ENCODE measurements around the gene PEX11B. TPM values are rescaled to one million over a fixed set of nuclear protein-coding genes. Genes with fewer than 3 reads are reported as not detected.

The PEX11B gene
- polyA plus RNA-seq, 3 donors = 49.4 to 59.3 (median 56.8) TPM

DNA sequence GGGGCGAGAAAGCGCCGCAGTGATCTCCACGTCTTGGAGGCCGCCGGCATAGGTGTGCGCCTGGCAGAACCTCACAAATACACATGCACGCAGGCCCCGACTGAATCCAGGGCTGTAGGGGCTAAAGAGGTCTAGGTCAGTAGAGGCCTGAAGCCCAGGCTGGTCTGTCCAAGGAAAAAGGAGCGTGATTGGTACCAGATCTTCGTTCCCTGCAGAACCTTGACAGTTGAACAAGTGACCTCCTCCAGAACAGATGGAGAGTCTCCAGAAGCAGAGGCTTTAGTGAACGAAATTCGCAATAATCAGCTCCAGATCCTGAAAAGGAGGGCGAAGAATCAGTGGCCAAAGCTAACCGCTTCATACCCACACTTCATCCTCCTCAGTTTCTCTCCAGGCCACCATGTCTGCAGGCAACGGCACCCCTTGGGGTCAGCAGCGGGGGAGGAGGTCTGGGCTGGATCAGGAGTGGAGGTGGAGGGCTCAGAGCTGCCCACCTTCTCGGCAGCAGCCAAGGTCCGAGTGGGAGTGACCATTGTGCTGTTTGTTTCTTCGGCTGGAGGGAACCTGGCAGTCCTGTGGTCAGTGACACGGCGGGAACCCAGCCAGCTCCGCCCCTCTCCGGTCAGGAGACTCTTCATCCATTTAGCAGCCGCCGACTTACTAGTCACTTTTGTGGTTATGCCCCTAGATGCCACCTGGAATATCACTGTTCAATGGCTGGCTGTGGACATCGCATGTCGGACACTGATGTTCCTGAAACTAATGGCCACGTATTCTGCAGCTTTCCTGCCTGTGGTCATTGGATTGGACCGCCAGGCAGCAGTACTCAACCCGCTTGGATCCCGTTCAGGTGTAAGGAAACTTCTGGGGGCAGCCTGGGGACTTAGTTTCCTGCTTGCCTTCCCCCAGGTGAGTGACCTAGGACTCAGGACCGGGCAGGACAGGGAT is 749 bp upstream of the PEX11B start:
- no peak for DNase-seq

DNA sequence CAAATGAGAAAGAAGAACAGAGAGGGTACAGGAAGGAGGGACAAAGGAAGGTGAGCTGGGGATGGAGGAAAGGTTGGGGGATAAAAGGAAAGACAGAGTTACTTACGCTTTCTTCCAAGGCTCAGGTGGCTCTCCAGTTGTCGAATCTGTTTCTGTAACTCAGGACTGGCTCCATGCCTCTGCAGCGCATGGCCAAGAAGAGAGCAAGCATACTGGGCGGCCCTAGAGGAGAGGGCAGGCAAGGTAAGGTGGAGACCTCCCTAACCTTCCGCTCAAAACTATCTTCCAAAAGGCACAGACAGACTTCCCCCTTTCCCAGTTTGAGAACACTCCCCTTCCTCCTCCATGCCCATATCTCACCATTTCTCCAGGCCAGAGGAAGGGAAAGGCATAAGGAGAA is 922 bp downstream of the PEX11B start:
- no peak for DNase-seq

DNA sequence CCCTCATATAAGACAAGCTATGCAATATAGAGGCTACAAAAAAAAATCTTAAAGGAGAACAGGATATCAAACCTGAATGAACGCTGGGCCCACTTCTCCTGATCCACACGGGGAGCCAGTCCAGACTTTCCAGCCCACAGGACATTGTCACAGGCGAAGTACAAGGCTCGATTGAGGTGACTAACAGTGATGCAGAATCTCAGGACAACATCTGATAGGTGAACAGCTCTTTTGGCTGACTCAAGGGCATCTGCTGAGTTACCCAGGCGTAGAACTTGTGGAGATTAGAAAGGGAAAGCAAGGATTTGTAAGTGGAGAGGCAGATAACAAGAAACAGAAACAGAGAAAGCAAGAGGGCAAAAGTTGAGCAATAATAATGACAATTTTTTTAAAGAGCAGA is 1.8 kb downstream of the PEX11B start:
- DNase-seq = no peak

DNA sequence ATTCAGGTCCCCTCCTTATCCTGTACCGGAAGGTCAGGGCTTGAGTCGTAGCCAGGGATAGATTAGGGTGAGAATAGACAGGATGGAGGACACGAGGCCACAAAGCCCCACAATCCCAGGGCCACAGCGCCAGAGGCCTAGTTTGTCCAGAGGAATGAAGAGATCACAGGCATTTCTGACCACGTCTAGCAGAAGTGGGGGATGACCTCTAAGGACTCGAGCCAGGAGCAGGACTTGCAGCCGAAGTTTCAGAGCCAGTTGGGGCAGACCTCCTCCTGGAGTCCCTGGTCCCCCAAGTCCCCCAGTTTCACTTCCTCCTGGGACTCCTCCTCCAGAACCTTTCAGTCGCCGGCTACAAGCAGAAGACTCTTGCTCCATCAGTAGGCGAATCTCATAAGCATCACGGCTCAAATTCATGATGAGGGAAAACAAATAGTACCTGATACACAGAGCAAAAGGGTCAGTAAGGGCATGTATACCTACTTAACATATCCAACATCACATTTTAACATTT is 6.3 kb downstream of the PEX11B start:
- no peak for DNase-seq

DNA sequence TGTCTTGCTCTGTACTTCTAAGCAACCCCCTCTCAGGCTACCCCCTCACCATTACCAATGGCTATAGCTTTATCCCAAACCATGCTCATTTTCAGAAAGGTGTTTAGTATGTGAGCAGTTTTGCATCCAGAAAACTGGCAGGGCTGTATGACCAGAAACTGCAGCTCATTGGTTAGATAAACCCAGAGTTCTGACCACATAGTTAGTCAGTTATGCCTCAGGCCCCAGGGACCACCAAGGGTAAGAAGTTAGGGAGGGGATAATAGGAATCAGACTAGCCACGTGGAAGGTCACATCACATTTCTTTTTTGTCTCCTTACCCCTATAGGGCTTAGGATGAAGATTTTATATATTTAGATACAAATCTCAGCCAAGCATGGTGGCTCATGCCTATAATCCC is 9.9 kb downstream of the PEX11B start:
- DNase-seq = no peak

DNA sequence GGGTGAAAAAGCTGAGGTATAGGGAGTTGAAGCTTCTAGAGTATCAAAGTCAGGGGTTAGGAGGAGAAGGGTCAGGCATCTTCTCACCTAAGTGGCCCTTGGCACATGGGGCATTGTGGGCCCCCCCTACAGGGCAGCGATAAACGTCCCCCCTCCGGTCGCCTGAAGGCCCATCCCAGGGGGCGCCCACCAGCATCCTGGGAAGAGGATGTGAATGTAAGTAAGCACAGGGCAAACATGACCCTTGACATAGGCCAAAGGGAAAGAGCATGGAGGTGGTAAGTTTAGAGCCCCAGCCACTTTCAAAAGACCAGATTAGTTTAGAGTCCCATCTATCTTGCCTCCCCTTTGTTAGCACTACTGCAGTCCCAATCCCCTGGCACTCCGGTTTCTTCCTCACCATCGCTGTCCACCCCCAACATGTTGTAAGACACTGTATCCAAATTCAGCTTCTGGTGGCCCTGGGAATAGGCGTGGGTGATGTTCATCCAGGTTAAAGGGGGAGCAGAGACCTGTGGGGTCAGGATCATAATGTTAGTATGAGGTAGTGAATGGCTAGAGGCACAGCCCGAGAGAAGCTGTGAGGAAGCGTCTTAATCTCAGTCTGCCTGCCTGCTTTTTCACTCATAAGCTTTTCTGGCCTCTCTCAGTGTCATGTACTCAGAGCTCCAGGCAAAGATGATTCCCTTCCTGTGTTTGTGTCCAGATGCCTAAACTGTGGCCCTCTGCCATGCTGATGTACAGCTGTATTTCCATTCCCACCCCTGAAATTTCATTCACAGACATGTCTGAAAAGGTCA is 11.4 kb downstream of the PEX11B start:
- DNase-seq = no peak

DNA sequence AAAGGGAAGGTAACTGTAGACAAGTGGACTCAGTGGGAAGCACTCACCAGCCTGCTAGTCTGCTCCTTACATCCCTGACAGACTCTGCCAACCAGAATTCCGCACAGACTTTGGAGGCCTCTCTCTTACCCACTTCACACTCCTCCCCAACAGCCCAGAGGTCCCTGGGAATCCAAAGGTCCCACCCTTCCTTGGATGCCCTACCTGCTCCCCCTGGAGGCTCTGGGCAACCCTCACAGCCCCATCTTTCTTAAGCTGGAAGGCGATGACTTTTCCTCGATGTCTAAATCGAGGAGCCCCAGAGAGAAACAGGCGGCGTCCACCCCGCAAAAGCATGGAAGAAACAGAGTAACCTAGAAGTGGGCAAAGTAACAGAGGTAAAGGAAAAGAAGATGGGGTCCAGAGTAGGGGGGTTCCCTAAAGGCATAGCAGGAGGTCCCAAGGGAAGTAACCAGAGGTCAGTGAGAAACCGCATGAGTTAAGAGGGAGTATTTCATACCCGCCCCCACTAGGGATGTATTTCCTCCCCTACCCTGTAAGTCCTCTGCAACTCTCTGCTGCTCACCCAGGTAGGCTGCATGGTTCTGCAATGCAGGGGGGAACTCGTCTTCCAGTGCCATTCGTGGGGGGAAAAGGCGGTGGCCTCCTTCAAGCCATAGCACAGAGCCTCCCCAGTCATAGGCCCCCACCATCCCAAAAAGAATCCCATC is 17.1 kb downstream of the PEX11B start:
- no peak for DNase-seq

DNA sequence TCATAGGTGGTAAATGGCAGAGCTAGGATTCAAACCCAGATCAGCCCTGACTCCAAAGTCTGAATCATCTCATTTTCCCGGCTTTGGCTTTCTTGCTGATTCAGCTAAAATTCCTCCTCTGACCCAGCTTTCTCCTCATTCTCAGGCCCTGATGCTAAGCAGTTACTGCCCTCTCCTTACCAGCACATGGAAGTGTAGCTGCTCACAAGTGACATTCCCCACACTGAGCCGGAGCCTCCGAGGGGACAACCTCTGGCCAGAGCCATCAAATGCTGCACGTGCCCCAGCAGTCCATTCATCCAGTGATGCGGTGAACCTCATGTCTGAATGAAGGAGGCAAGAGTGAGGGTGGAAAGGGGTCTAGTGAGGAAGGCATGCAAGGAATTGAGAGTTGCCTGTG is 19.8 kb downstream of the PEX11B start:
- no peak for DNase-seq

DNA sequence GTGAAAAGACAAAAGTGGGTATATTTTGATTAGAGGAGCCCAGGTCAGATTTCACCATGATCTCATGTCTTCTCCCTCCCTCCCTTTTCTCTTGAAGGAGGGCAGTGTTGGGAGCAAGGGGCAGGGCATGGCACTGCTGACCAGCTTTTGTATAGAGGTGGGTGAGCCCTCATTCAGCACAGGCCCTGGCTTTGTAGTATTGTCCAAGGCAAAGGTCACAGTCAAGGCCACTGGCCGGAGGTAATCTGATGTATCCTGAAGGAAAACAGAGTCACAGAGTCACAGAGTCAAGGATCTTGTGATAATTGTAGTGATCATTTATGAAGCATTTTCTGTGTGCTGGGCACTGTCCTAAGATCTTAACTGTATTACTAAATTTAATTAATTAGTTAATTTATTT is 20.5 kb downstream of the PEX11B start:
- no peak for DNase-seq

DNA sequence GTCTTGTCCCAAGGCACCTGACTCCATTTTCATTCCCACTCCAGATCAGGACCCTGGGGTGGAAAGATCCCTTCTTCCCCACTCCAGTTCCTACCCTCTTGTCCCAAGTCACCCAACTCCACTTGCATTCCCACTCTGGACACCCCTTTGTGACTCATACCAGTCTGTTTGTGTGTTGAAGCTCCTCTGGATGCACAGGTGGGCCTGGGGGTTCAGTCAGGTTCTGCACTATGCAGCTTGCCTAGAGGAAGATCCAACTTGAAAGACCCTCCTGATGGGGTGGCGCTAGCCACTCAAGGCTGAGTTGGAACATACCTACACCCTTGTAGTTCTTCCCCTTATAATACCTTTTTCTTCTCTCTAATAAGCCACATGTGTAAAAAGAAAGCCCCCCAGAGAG is 23.0 kb downstream of the PEX11B start:
- no peak for DNase-seq

DNA sequence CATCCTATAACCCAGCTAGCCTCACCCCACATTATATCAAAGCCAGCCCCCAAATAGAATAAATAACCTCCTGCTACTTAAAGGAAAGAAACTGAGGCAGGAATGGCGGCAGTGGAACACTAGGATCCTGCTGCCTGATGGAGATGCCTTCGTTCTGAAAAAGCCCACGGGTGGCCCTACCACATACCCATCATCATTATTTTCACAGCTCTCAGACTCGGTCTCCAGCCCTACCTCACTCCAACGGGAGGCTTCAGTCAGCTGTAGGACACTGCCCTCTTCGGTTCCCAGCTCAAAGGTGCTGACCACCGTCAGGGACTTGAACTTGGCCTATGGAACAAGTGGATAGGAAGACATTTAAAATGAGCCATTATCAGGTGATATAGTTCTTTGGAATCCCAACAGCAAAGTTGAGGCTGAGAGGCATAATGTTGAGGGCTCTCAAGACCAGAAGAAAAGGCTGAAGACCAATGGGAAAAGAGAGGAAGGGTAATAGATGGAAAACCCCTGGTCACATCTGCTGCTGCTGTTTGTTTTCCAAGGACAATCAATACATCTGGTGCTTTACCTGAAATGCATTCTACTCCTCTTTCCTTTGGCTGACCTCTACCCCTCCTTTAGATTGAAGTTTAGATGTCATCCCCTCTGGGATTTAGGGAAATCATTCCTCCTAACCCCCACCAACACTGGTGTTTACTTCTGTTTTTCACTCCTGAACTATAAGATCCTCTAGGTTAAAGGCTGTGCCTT is 25.0 kb downstream of the PEX11B start:
- DNase-seq = no peak

DNA sequence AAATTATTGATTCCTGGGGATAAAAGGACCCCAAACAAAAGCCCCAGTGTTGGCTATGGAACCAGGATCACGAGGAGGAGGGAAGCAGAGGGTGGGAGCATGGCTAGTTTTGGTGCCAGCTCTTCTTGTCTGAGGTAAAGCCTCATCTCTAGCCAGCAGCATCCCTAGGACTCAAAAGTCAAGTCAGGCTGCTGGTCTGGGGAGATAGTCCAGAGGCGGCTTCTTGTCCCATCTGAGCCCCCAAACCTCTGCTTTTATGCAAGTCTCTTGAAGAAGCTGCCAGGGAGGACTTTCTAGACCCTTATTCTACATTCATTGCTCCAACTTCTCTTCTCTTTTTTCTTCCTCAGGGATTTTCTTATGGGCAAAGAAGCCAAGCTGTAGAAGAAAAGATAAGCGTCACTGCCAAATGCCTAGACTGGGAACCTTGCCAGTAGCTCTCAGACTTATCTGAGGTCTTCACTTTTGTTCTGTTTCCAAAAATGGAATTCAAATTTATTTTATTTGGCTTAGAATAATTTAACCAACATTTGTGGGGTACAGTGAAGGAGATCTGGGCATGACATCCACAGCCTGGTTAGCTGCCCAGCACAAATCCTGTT is 25.9 kb downstream of the PEX11B start:
- no peak for DNase-seq

DNA sequence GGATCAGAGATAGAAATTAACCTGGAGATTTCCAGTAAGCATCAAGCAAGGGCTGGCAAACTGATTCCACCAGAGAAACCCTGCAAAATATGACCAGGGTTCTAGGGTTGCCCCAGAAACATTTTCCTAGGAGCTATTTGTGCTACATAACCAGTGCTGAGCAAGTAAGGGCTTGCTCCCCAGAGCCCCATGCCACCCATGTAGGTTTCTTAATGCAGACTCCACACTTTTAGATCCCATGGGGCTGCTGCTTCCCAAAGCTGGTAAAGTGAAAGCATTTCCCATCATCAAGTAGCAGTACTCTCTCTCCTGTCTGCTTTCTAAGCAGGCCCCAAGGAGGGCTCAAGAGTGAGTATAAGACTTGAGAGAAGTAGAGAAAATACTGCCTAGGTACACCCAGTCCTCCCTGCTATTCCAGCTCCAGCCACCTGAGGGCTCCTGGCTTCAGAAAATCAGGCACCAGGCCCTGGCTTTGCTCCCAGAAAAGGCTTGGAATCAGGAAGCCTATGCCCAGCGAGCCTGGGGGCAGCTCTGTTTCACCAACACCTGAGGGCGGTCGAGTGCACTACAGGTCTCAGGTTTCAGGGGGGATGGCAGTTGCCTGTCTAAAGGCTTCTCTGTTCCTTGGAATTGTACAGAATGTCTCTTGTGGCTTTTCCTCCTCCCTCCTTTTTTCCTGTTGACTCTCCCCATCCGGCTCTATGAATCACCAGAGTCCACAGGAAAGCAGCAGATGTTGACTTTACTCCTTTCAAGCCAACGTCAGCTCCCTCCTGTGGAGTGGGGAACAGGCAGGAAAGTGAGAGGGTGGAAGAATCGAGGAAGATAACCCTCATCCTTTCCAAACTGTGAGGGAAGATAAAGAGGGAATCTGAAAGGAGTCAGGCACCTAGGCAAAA is 26.7 kb downstream of the PEX11B start:
- DNase-seq = peak; percentile 95

DNA sequence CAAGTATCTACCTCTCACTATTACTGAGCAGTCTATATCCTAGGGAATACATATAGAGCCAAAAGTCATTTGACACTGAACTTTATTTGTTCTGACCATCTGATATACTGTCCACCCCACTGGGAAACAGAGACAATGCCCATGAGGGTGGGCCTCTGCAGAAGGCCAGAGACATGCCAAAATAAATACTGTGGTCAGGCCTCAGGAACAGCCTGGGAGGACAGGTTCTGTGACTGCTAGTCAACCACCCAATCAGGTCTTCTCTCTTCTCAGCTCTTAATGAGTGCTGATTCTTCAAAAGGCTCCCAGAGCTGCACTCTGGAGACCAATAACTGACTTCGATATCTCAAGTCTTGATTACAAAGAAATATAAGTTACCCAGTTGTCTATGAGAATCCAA is 27.4 kb downstream of the PEX11B start:
- no peak for DNase-seq

DNA sequence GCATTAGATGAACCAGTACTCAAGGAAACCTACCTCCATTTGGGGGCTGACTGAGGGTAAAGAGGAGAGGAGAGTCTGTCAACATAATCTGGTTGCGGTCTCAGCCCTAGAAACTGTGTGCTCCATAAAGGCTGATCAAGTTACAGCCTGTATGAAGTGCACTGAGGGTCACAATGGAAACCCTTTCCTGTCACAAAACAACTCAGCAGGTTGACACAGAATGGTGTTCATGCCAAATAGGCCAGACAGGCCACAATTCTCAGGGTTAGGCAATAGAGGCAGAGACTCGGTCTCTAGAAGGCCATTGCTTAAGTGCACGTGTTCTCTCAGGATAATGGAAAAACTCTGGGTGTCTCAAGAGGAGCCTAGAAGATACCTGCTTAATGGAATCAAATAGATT is 28.8 kb downstream of the PEX11B start:
- no peak for DNase-seq

DNA sequence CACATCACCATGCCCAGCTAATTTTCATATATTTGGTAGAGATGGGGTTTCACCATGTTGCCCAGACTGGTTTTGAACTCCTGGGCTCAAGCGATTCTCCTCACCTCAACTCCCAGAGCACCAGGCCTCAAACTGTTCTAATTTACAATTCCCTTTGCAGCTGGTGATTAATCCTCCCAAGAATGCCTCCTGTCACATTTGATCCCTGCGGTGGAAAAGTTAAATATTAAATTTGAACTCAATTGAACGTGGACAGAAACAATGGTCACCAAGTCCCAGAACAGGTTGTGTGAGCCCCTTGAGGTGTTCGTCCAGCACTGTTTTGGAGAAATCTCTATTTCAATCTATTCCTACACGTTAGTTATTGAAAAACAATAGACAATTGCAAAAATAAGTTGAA is 30.9 kb downstream of the PEX11B start:
- peak; percentile 17 for DNase-seq

DNA sequence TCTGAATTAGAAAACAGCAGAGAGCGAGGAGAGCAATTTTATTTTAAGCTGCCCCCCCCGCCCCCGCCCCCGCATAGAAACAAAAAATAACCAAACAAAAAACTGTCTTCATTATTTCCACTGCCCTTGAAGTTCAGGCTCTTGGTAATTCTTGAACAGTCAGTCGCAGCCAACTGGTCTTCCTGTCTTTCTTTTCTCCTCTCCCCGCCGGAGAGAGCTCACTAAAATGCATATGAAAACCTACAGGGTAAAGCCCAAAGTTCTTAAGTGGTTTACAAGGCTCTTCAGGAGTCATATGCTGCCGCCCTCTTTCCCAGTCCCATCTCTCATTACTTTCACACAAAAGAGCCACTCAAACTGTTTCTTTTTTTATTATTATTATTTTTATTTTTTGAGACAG is 31.7 kb downstream of the PEX11B start:
- DNase-seq = no peak

DNA sequence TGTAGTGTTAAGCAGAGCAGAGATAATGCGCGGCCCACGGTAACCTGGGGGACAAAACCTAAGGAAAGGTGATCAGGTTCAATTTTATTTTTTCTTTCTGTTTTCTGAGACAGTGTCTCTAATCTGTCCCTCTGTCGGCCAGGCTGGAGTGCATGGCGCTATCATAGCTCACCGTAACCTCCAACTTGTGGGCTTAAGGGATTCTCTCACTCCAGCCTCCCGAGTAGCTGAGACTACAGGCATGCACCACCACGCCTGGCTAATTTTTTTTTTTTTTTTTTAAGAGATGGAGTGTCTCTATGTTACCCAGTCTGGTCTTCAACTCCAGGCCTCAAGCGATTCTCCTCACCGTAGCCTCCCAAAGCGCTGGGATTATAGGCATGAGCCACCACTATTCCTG is 32.1 kb downstream of the PEX11B start:
- no peak for DNase-seq

DNA sequence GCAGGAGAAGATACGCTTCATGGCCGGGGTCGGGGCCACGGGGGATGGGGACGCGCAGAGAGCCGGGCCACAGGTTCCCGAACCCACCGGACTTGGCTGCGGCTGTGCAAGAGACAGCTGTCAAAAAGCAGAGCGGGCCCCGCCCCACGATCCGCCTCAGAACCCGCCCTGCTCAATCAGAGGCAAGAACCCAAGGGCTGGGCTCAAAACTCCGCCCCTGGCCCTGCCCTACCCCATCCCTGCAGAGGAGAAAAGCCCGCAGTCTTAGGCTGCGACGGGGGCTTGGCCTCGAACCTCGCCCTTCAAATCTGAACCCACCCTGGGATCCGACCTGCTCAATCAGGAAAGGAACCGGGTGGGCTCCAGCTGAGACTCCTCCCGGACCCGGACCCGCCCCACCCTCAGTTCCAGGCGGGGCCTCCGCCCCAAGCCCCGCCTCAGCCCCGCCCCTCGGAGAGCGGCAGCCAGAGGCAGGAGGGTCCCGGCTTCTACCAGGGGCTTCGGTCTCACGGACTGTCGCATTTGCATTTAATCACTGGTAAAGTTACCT is 32.7 kb downstream of the PEX11B start, which contains the start of gene ANKRD35:
TSS of gene ANKRD35 (minus strand) at position 129 of the 550 bp plus-strand sequence. CDS start at position 21, 108 bp downstream.
- DNase-seq = peak; percentile 69
